ENCODE measurements around the gene HMGXB4.
A peak's percentile ranks its signal among the peaks of the same experiment; 100 is the strongest.

HMGXB4 gene

GRCh38 chr22:35315141-35315854, 58.0 kb downstream of the HMGXB4 start:
- Histone ChIP-seq H3F3A (ENCODE audit: insufficient read depth, low read length) (0 out of 2 replicates have a peak, but pooled peaks cover 4% of the 10 kb centered on the region), H3K79me2 (ENCODE audit: insufficient read depth, low read length) (no peaks in the 10 kb centered on the region), H2AFZ (ENCODE audit: low read length) (no peak overlapping the region), H3K27ac (ENCODE audit: low read depth, low read length, poor library complexity, severe bottlenecking) (peak overlapping the region; percentile 96), H4K20me1 (ENCODE audit: insufficient read depth, low read length) (no peaks in the 10 kb centered on the region), H3K9me3 (ENCODE audit: low read length) (no peaks in the 10 kb centered on the region), H3K9ac (ENCODE audit: low read length) (peak overlapping the region; percentile 63), H3K4me3 (ENCODE audit: low read depth, low read length, poor library complexity, severe bottlenecking) (peak overlapping the region; percentile 31), H3K4me1 (ENCODE audit: insufficient read depth, low read length, severe bottlenecking) (peaks cover 66% of the 10 kb centered on the region), H3K36me3 (ENCODE audit: insufficient read depth, low read length) (peaks cover 3% of the 10 kb centered on the region; the same call in 1 of the 2 replicates), H3K4me2 (ENCODE audit: low read length) (peak overlapping the region; percentile 61), H3K27me3 (ENCODE audit: insufficient read depth, low read length) (no peaks in the 10 kb centered on the region), H3K9me2 (ENCODE audit: low read depth, low read length) (no peaks in the 10 kb centered on the region)
- TF ChIP-seq EZH2 (IDR thresholded peaks at IDR 0.05; ENCODE audit: borderline replicate concordance, low read length), result no peak
- TF ChIP-seq CTCF (IDR thresholded peaks at IDR 0.05; ENCODE audit: low read length), result no peak

- no peaks in the 10 kb centered on the region for H3K9me2 ChIP-seq (ENCODE audit: low read depth, low read length)
- H3K27me3 ChIP-seq (ENCODE audit: insufficient read depth, low read length), result no peaks in the 10 kb centered on the region
- H4K20me1 ChIP-seq (ENCODE audit: insufficient read depth, low read length), result no peaks in the 10 kb centered on the region
- no peaks in the 10 kb centered on the region for H3K9me3 ChIP-seq (ENCODE audit: low read length)
- H3K4me3 ChIP-seq (ENCODE audit: low read depth, low read length, poor library complexity, severe bottlenecking), result peak overlapping the region; percentile 31
- H3K9ac ChIP-seq (ENCODE audit: low read length), result peak overlapping the region; percentile 63
- TF ChIP-seq CTCF (IDR thresholded peaks at IDR 0.05; ENCODE audit: low read length) (no peak), EZH2 (IDR thresholded peaks at IDR 0.05; ENCODE audit: borderline replicate concordance, low read length) (no peak)
- H3K4me1 ChIP-seq (ENCODE audit: insufficient read depth, low read length, severe bottlenecking), result peaks cover 58% of the 10 kb centered on the region
- peak overlapping the region; percentile 61 for H3K4me2 ChIP-seq (ENCODE audit: low read length)
- H3F3A ChIP-seq (ENCODE audit: insufficient read depth, low read length), result 0 out of 2 replicates have a peak, but pooled peaks cover 4% of the 10 kb centered on the region
- H2AFZ ChIP-seq (ENCODE audit: low read length), result no peak overlapping the region
- peak overlapping the region; percentile 96 for H3K27ac ChIP-seq (ENCODE audit: low read depth, low read length, poor library complexity, severe bottlenecking)
- no peaks in the 10 kb centered on the region for H3K79me2 ChIP-seq (ENCODE audit: insufficient read depth, low read length)
- H3K36me3 ChIP-seq (ENCODE audit: insufficient read depth, low read length), result peaks cover 3% of the 10 kb centered on the region; the same call in 1 of the 2 replicates
These were observed 58.8 kb downstream of the HMGXB4 start for GRCh38 chr22:35315855-35316745.

GRCh38 chr22:35316751-35317150, 59.5 kb downstream of the HMGXB4 start:
- H2AFZ ChIP-seq (ENCODE audit: low read length), result no peak overlapping the region
- no peaks in the 10 kb centered on the region for H3K9me2 ChIP-seq (ENCODE audit: low read depth, low read length)
- H3K27ac ChIP-seq (ENCODE audit: low read depth, low read length, poor library complexity, severe bottlenecking), result peak overlapping the region; percentile 96
- H3K36me3 ChIP-seq (ENCODE audit: insufficient read depth, low read length), result peaks cover 3% of the 10 kb centered on the region; the same call in 1 of the 2 replicates
- H3K79me2 ChIP-seq (ENCODE audit: insufficient read depth, low read length), result no peaks in the 10 kb centered on the region
- TF ChIP-seq CTCF (IDR thresholded peaks at IDR 0.05; ENCODE audit: low read length) (no peak), EZH2 (IDR thresholded peaks at IDR 0.05; ENCODE audit: borderline replicate concordance, low read length) (no peak)
- H3K4me1 ChIP-seq (ENCODE audit: insufficient read depth, low read length, severe bottlenecking), result peaks cover 52% of the 10 kb centered on the region
- H3K9ac ChIP-seq (ENCODE audit: low read length), result no peak overlapping the region; the same call in 1 of the 2 replicates
- no peaks in the 10 kb centered on the region for H4K20me1 ChIP-seq (ENCODE audit: insufficient read depth, low read length)
- no peak overlapping the region for H3K4me2 ChIP-seq (ENCODE audit: low read length)
- no peaks in the 10 kb centered on the region for H3K9me3 ChIP-seq (ENCODE audit: low read length)
- H3K4me3 ChIP-seq (ENCODE audit: low read depth, low read length, poor library complexity, severe bottlenecking), result no peak overlapping the region
- 0 out of 2 replicates have a peak, but pooled peaks cover 4% of the 10 kb centered on the region for H3F3A ChIP-seq (ENCODE audit: insufficient read depth, low read length)
- H3K27me3 ChIP-seq (ENCODE audit: insufficient read depth, low read length), result no peaks in the 10 kb centered on the region

Measured in OCI-LY1 (cell line).